ENCODE measurements around the gene SAMD11.
"Not testable (repeated sequence)": the region's sequence is repeated elsewhere in the genome, so short reads cannot be mapped to it uniquely, and the experiment has no call there.

Gene SAMD11

GRCh38 chr1:978835-979743 lies 55.4 kb downstream of the SAMD11 start:
- DNase-seq = no peak

GRCh38 chr1:979744-980072 lies 56.0 kb downstream of the SAMD11 start:
- DNase-seq = no peak

- no peak for DNase-seq
Observed at GRCh38 chr1:980137-980571, 56.4 kb downstream of the SAMD11 start.

- no peak for DNase-seq
Observed at GRCh38 chr1:980602-981395, 57.1 kb downstream of the SAMD11 start.

- no peak for DNase-seq
Observed at GRCh38 chr1:981491-981954, 57.8 kb downstream of the SAMD11 start.

GRCh38 chr1:981955-982558 lies 58.3 kb downstream of the SAMD11 start, which contains the start of gene PERM1:
Gene PERM1, minus strand, starts transcription at chr1:982093. Its CDS starts 1,064 bp downstream, at chr1:981029.
- no peak for DNase-seq

GRCh38 chr1:982765-983436 lies 59.2 kb downstream of the SAMD11 start:
- no peak for DNase-seq

- no peak for DNase-seq
Observed at GRCh38 chr1:983798-984475, 60.2 kb downstream of the SAMD11 start.

GRCh38 chr1:984476-984814 lies 60.7 kb downstream of the SAMD11 start:
- DNase-seq = no peak

- no peak for DNase-seq
Observed at GRCh38 chr1:985126-985525, 61.4 kb downstream of the SAMD11 start.

GRCh38 chr1:988061-988460 lies 64.3 kb downstream of the SAMD11 start:
- not testable (repeated sequence) for DNase-seq

GRCh38 chr1:991275-991674 lies 67.6 kb downstream of the SAMD11 start:
- not testable (repeated sequence) for DNase-seq

GRCh38 chr1:991895-992294 lies 68.2 kb downstream of the SAMD11 start:
- no peak for DNase-seq

- no peak for DNase-seq
Observed at GRCh38 chr1:992362-992761, 68.6 kb downstream of the SAMD11 start.

GRCh38 chr1:993379-993995 lies 69.8 kb downstream of the SAMD11 start:
- DNase-seq = no peak
